ENCODE results near the gene TOB1. TPM values are rescaled to one million over a fixed set of nuclear protein-coding genes. Genes with fewer than 3 reads are reported as not detected.

The TOB1 gene
- total and polyA plus RNA-seq, 2 experiments from 2014 or later, result 12.1 to 46.9 TPM

- peak overlapping the region; percentile 4; the same call in 1 of the 2 replicates for H2AFZ ChIP-seq
- 0 out of 2 replicates have a peak, but pooled peaks cover 3% of the 10 kb centered on the region for H3F3A ChIP-seq (replicated peaks; ENCODE audit: low read depth)
- H3K36me3 Mint-ChIP-seq (ENCODE audit: low read depth), result no peaks in the 10 kb centered on the region
- H3K4me3 ChIP-seq, result no peak overlapping the region
- TF ChIP-seq, protein P1, sequence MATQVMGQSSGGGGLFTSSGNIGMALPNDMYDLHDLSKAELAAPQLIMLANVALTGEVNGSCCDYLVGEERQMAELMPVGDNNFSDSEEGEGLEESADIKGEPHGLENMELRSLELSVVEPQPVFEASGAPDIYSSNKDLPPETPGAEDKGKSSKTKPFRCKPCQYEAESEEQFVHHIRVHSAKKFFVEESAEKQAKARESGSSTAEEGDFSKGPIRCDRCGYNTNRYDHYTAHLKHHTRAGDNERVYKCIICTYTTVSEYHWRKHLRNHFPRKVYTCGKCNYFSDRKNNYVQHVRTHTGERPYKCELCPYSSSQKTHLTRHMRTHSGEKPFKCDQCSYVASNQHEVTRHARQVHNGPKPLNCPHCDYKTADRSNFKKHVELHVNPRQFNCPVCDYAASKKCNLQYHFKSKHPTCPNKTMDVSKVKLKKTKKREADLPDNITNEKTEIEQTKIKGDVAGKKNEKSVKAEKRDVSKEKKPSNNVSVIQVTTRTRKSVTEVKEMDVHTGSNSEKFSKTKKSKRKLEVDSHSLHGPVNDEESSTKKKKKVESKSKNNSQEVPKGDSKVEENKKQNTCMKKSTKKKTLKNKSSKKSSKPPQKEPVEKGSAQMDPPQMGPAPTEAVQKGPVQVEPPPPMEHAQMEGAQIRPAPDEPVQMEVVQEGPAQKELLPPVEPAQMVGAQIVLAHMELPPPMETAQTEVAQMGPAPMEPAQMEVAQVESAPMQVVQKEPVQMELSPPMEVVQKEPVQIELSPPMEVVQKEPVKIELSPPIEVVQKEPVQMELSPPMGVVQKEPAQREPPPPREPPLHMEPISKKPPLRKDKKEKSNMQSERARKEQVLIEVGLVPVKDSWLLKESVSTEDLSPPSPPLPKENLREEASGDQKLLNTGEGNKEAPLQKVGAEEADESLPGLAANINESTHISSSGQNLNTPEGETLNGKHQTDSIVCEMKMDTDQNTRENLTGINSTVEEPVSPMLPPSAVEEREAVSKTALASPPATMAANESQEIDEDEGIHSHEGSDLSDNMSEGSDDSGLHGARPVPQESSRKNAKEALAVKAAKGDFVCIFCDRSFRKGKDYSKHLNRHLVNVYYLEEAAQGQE (IDR thresholded peaks at IDR 0.05; ENCODE audit: unreplicated experiment), result no peak
- TF ChIP-seq CREB1 (CRISPR knock-in tag; IDR thresholded peaks at IDR 0.05; ENCODE audit: low read depth), result no peak
- peaks cover 8% of the 10 kb centered on the region; the same call in 1 of the 2 replicates for H3K9me2 ChIP-seq (ENCODE audit: insufficient read depth)
- 0 out of 2 replicates have a peak overlapping the region, but pooled peaks have one; percentile 2 for H3K4me2 ChIP-seq
- H3K27me3 Mint-ChIP-seq (ENCODE audit: insufficient read depth, low read depth, poor library complexity), result peaks cover 13% of the 10 kb centered on the region
- peaks cover 36% of the 10 kb centered on the region for H3K4me1 ChIP-seq (ENCODE audit: insufficient read depth)
- no peak overlapping the region for H3K4me3 Mint-ChIP-seq
- no peaks in the 10 kb centered on the region for H3K27me3 ChIP-seq (ENCODE audit: insufficient read depth)
- no peak for DNase-seq (ENCODE audit: low spot score)
- peak; percentile 9; the same call in 2 of the 3 replicates for ATAC-seq
- no peaks in the 10 kb centered on the region for H3K79me2 ChIP-seq (replicated peaks; ENCODE audit: insufficient read depth)
- H4K20me1 ChIP-seq (replicated peaks; ENCODE audit: insufficient read depth), result no peaks in the 10 kb centered on the region
- no peaks in the 10 kb centered on the region for H3K36me3 ChIP-seq (ENCODE audit: insufficient read depth)
- H3K27ac Mint-ChIP-seq, result peak overlapping the region; percentile 65; the same call in 1 of the 2 replicates
- no peak overlapping the region for H3K27ac ChIP-seq (ENCODE audit: low read depth)
- H3K9me3 Mint-ChIP-seq, result no peaks in the 10 kb centered on the region
- peaks cover 43% of the 10 kb centered on the region for H3K4me1 Mint-ChIP-seq
Observed at GRCh38 chr17:50902372-50903353, 36.5 kb upstream of the TOB1 start.

DNA sequence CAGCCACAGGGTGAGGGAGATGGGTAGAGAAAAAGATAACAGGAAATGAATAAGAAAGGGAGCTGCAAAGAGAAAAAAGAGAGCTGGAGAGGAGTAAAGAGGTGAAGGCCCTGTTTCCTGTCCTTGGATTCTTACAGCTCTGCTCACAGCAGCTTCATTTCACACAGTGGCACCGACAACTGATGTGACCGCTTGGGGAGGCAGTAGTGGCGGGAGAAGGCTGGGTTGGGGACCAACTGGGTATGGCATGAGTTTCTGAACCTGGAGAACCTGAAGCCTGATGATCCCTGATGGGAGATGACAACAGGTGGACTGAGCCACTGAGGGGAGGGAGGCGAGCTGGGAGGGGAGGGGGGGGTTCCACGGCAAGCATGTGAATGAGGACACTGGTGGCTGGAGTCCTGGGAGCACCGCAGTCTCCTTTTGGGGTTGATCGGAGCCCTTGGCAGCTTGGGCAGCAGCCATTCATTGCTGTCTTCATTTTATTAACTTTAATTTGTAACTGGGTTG lies 34.3 kb upstream of the TOB1 start:
- Mint-ChIP-seq H3K9me3 (no peaks in the 10 kb centered on the region), H3K27ac (no peak overlapping the region), H3K4me1 (peaks cover 33% of the 10 kb centered on the region), H3K36me3 (ENCODE audit: low read depth) (no peaks in the 10 kb centered on the region), H3K4me3 (no peak overlapping the region), H3K27me3 (ENCODE audit: insufficient read depth, low read depth, poor library complexity) (peaks cover 6% of the 10 kb centered on the region)
- no peak for DNase-seq (ENCODE audit: low spot score)
- Histone ChIP-seq H3K27me3 (ENCODE audit: insufficient read depth) (no peaks in the 10 kb centered on the region), H3K4me3 (no peak overlapping the region), H3K4me2 (no peak overlapping the region; the same call in 1 of the 2 replicates), H3K79me2 (replicated peaks; ENCODE audit: insufficient read depth) (no peaks in the 10 kb centered on the region), H2AFZ (peak overlapping the region; percentile 88), H3K36me3 (ENCODE audit: insufficient read depth) (no peaks in the 10 kb centered on the region), H3K4me1 (ENCODE audit: insufficient read depth) (peaks cover 32% of the 10 kb centered on the region), H3K9me2 (ENCODE audit: insufficient read depth) (peaks cover 8% of the 10 kb centered on the region; the same call in 1 of the 2 replicates), H4K20me1 (replicated peaks; ENCODE audit: insufficient read depth) (no peaks in the 10 kb centered on the region), H3F3A (replicated peaks; ENCODE audit: low read depth) (0 out of 2 replicates have a peak, but pooled peaks cover 3% of the 10 kb centered on the region), H3K27ac (ENCODE audit: low read depth) (peak overlapping the region; percentile 32; the same call in 1 of the 2 replicates)
- no peak for ATAC-seq
- TF ChIP-seq ETS1 (IDR thresholded peaks at IDR 0.05), result no peak
- TF ChIP-seq EZH2 (IDR thresholded peaks at IDR 0.05; ENCODE audit: low read depth, unreplicated experiment), result no peak
- TF ChIP-seq JUNB (IDR thresholded peaks at IDR 0.05; ENCODE audit: unreplicated experiment), result no peak
- no peak for TF ChIP-seq EZH2phosphoT487 (IDR thresholded peaks at IDR 0.05; ENCODE audit: unreplicated experiment)
- TF ChIP-seq, protein P1 (IDR thresholded peaks at IDR 0.05; ENCODE audit: unreplicated experiment), result no peak
- TF ChIP-seq CREB1 (CRISPR knock-in tag; IDR thresholded peaks at IDR 0.05; ENCODE audit: low read depth), result no peak
- TF ChIP-seq POLR2AphosphoS5 (IDR thresholded peaks at IDR 0.05; ENCODE audit: low read depth), result no peak
- no peak for TF ChIP-seq ZNF331 (CRISPR knock-in tag; IDR thresholded peaks at IDR 0.05; ENCODE audit: low read depth)
- no peak for TF ChIP-seq ZNF114 (CRISPR knock-in tag; IDR thresholded peaks at IDR 0.05)
- no peak for TF ChIP-seq NANOG (IDR thresholded peaks at IDR 0.05; ENCODE audit: borderline replicate concordance)
